Ovary (tissue), 9 donors: ENCODE measurements around the gene FARS2. TPM values are rescaled to one million over a fixed set of nuclear protein-coding genes. Genes with fewer than 3 reads are reported as not detected.

Experiments used
- DNase-seq, 5 donors: peaks; one replicate each; pipeline ENCODE4 v3.0.0-alpha.2; 2019 to 2020
- H3K27ac ChIP-seq, 2 donors: fragments of 200-600 bp; one replicate each; pipeline versions ENCODE4 v1.5.1 to v1.8.0; 2019 to 2022
- H3K27me3 ChIP-seq: fragments of 200-600 bp; one replicate; pipeline ENCODE4 v1.8.0; 2022
- H3K36me3 ChIP-seq: fragments of 200-600 bp; sonication (generic); one replicate; pipeline ENCODE4 v1.5.1; 2019
- H3K4me1 ChIP-seq: one replicate; pipeline ENCODE4 v1.8.1; 2013; ENCODE audit warnings: mild to moderate bottlenecking, moderate library complexity; ENCODE audit not compliant: insufficient read depth
- H3K4me3 ChIP-seq: fragments of 200-600 bp; sonication (generic); one replicate; pipeline ENCODE4 v1.5.1; 2017
- H3K9me3 ChIP-seq, 2 donors: fragments of 200-600 bp in 1 of 2; sonication (generic) in 1 of 2; one replicate each; pipeline versions ENCODE4 v1.5.1 to v1.8.1; 2013 to 2019; ENCODE audit warnings: mild to moderate bottlenecking in 1 of 2, moderate library complexity in 1 of 2
- CTCF ChIP-seq, 3 donors: fragments of 450-650 bp in 2 of 3; fragments of 200-600 bp in 1 of 3; IDR thresholded peaks; one replicate each; pipeline versions ENCODE4 v1.5.1 to v1.8.0; 2016 to 2022; ENCODE audit warnings: antibody characterized with exemption in 3 of 3, mild to moderate bottlenecking in 1 of 3
- EP300 ChIP-seq: sonication (generic); formaldehyde crosslinking; IDR thresholded peaks from one replicate; pipeline ENCODE4 v1.6.1; 2017; ENCODE audit warnings: antibody characterized with exemption
- POLR2A ChIP-seq: fragments of 450-650 bp; IDR thresholded peaks from one replicate; pipeline ENCODE4 v1.6.1; 2017; ENCODE audit warnings: antibody characterized with exemption, mild to moderate bottlenecking, moderate library complexity
- WGBS, 3 donors: extraction: QIAGEN DNeasy Blood & Tissue Kit in 1 of 3; methylation state at CpG; one replicate each; pipeline versions ENCODE4 v1.1.5 to v1.1.7; 2013 to 2017; 5-methylcytosine and 5-hydroxymethylcytosine counted together
- intact Hi-C, 4 donors: fragments of 100-400 bp; cut with DNase I; formaldehyde crosslinking; loops; one replicate each; pipeline versions ENCODE4 v1.11.0 to v1.15.1; 2022 to 2023
- polyA plus RNA-seq, 2 donors: library from polyadenylated mRNA; stranded (reverse); fragments of 200-250 nt in 1 of 2; fragments of 350-450 nt in 1 of 2; fragmentation: Illumina TruSeq in 1 of 2; extraction: RNeasy Lipid Tissue Mini Kit (QIAGEN cat#74804) in 1 of 2; gene quantifications; one replicate each; pipeline ENCODE4 v1.2.3, GENCODE V29; 2013 to 2014
- total RNA-seq, 7 donors: library from RNA; depleted of rRNA in 2 of 7; stranded (reverse); fragments of >200 nt in 2 of 7; fragmentation: NEBNext Ultra II Directional in 3 of 7; extraction: Animal tissue kit (Norgen Biotek cat#: 25700) in 3 of 7; gene quantifications; one replicate each; pipeline versions ENCODE4 v1.1.0 to v1.2.4, GENCODE V29; 2016 to 2023
- donor health status: DM: no; HTN: no; CAD: no; lungs with moderate emphysema.
- donor health status: DM: no; HTN: no; CAD: no.
- donor health status: Bipolar disorder and iron deficiency.
- donor health status: DM: yes; HTN: yes; CAD: no.
- donor health status: DM: no; HTN: no; CAD: no.
- donor health status: DM: yes; HTN: yes; CAD: no.

The FARS2 gene
- total and polyA plus RNA-seq, 9 donors = 9.2 to 17.5 (median 11.0) TPM

- intact Hi-C loops = no loop called here
Measured at GRCh38 chr6:5630636-5631035, 369.3 kb downstream of the FARS2 start.

GRCh38 chr6:5632348-5632935, 371.1 kb downstream of the FARS2 start:
- WGBS, 3 donors = 76 to 90% (median 87%) methylated on average over 7 of the region's 7 CpGs
- H3K4me1 ChIP-seq = no peaks in the 10 kb centered on the region
- H3K4me3 ChIP-seq = no peak overlapping the region
- H3K36me3 ChIP-seq = no peaks in the 10 kb centered on the region
- intact Hi-C loops = no loop called here
- no peaks in the 10 kb centered on the region for H3K9me3 ChIP-seq
- DNase-seq = no peak
- no peaks in the 10 kb centered on the region for H3K27me3 ChIP-seq
- TF ChIP-seq EP300 = no peak
- TF ChIP-seq POLR2A = no peak
- no peak for TF ChIP-seq CTCF (IDR thresholded peaks at IDR 0.05)
- no peak overlapping the region for H3K27ac ChIP-seq

More at GRCh38 chr6:5630636-5631035, 369.3 kb downstream of the FARS2 start:
- H3K4me1 ChIP-seq = no peaks in the 10 kb centered on the region
- no peaks in the 10 kb centered on the region for H3K27me3 ChIP-seq
- H3K4me3 ChIP-seq = no peak overlapping the region
- TF ChIP-seq EP300 (no peak), CTCF (IDR thresholded peaks at IDR 0.05) (no peak), POLR2A (no peak)
- H3K9me3 ChIP-seq = no peaks in the 10 kb centered on the region
- 88 to 90% (median 88%) methylated on average over 5 of the region's 5 CpGs for WGBS, 3 donors
- H3K36me3 ChIP-seq = no peaks in the 10 kb centered on the region
- no peak overlapping the region for H3K27ac ChIP-seq
- no peak for DNase-seq

- no peak for DNase-seq
- intact Hi-C loops = no loop called here
- no peaks in the 10 kb centered on the region for H3K9me3 ChIP-seq
Measured at GRCh38 chr6:5634525-5634924, 373.2 kb downstream of the FARS2 start.

GRCh38 chr6:5636210-5637030, 375.1 kb downstream of the FARS2 start:
- intact Hi-C loops = no loop called here
- WGBS, 3 donors = 84 to 88% (median 86%) methylated on average over 16 of the region's 16 CpGs
- H3K27me3 ChIP-seq = no peaks in the 10 kb centered on the region
- no peaks in the 10 kb centered on the region for H3K9me3 ChIP-seq
- no peak overlapping the region for H3K27ac ChIP-seq
- no peaks in the 10 kb centered on the region for H3K36me3 ChIP-seq
- H3K4me1 ChIP-seq = no peaks in the 10 kb centered on the region
- no peak for TF ChIP-seq EP300
- no peak for TF ChIP-seq POLR2A
- no peak for TF ChIP-seq CTCF (IDR thresholded peaks at IDR 0.05)
- no peak overlapping the region for H3K4me3 ChIP-seq
- no peak for DNase-seq

More at GRCh38 chr6:5634525-5634924, 373.2 kb downstream of the FARS2 start:
- Histone ChIP-seq H3K27me3 (no peaks in the 10 kb centered on the region), H3K4me3 (no peak overlapping the region), H3K36me3 (no peaks in the 10 kb centered on the region), H3K27ac (no peak overlapping the region), H3K4me1 (no peaks in the 10 kb centered on the region)
- TF ChIP-seq CTCF (IDR thresholded peaks at IDR 0.05) (no peak), POLR2A (no peak), EP300 (no peak)
- 71 to 78% (median 73%) methylated on average over 4 of the region's 4 CpGs for WGBS, 3 donors
